Measurements from ENCODE around the gene CARS1. TPM values are rescaled to one million over a fixed set of nuclear protein-coding genes. Genes with fewer than 3 reads are reported as not detected.
A peak's percentile ranks its signal among the peaks of the same experiment; 100 is the strongest.

CARS1 gene
- polyA plus RNA-seq, 1 experiment = 175 TPM

DNA sequence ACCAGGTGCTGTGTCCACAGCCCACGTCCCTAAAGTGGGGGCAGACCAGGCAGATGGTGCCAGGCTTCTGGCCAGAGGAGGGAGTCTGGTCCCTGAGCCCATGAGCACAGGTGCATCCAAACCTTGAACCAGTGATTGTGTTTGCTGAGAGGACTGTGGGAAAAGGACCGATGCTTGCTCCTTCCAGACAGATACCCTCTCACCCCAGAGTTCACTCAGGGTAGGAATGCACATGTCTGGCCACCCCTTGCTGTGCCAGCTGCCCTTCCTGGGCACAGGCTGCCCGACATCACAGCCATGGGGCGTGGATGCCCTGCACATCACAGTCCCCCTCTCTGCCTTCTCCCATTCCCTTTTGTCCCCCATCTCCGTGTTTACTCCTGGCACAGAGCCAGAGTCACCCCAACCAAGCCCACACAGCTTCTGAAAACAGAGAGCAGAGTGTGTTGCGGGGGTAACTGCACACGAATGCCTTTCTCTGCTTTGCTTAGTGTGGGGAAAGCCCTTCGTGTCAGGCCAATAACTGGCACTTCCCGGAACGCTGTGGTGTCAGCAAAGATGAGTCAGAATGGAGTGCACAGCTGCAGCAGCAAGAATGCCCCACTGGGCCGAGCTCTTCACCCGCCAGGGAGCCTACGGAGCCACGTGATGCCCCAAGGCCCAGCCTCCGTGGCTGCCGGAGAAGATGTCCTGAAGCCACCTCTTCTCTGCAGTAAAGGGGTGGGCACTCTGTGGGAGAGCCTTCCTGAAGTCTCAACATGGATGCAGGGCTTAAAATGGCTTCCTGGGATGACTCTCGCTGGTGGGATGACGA lies 7.6 kb downstream of the CARS1 start:
- H3K4me3 ChIP-seq (ENCODE audit: low read depth, low read length) = no peak overlapping the region
- POLR2A ChIA-PET = interaction anchor here (1.0 kb wide), 1 partner anchor 120 kb away, joined by 3 read pairs; the partner anchor contains the start of gene PHLDA2
- CTCF ChIA-PET = interaction anchor here (0.8 to 5.9 kb wide), 5 partner anchors 12 to 518 kb away, joined by 3 to 54 read pairs (median 6); no protein-coding TSS in a partner anchor
- H3K27me3 ChIP-seq (ENCODE audit: control insufficient read depth, insufficient read depth, low read length) = no peaks in the 10 kb centered on the region
- peaks cover 31% of the 10 kb centered on the region for H3K36me3 ChIP-seq (ENCODE audit: control insufficient read depth, insufficient read depth, low read length)
- TF ChIP-seq, protein P1, sequence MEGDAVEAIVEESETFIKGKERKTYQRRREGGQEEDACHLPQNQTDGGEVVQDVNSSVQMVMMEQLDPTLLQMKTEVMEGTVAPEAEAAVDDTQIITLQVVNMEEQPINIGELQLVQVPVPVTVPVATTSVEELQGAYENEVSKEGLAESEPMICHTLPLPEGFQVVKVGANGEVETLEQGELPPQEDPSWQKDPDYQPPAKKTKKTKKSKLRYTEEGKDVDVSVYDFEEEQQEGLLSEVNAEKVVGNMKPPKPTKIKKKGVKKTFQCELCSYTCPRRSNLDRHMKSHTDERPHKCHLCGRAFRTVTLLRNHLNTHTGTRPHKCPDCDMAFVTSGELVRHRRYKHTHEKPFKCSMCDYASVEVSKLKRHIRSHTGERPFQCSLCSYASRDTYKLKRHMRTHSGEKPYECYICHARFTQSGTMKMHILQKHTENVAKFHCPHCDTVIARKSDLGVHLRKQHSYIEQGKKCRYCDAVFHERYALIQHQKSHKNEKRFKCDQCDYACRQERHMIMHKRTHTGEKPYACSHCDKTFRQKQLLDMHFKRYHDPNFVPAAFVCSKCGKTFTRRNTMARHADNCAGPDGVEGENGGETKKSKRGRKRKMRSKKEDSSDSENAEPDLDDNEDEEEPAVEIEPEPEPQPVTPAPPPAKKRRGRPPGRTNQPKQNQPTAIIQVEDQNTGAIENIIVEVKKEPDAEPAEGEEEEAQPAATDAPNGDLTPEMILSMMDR (IDR thresholded peaks at IDR 0.05; ENCODE audit: insufficient read depth, low read depth, low read length) = peak; percentile 45; the same call in 1 of the 2 replicates
- peak; percentile 78 for DNase-seq (ENCODE audit: low read depth)

DNA sequence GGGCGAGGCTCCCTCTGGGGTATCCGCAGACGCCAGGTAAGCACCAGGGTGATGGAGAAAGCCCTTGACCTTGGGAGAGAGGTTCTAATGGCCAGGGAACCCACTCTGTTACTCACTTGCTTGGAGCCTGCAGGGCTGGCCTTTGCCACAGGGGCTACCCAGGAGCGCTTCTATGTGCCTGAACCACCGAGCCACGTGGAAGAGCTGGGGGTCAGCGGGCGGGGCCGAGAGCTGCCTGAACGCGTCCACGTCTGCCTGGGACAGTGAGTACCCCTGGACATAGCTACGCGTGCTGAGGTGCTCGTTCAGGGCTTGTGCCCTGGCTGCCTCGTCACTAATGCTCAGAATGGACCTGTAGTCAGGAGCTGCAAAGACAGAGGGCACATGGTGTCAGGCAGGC lies 9.6 kb downstream of the CARS1 start:
- DNase-seq (ENCODE audit: low read depth) = no peak
- ChIA-PET CTCF (interaction anchor here (0.7 to 5.9 kb wide), 4 partner anchors 10 to 147 kb away, joined by 3 to 54 read pairs (median 28); no protein-coding TSS in a partner anchor), POLR2A (no interaction called here)
- peaks cover 27% of the 10 kb centered on the region for H3K36me3 ChIP-seq (ENCODE audit: control insufficient read depth, insufficient read depth, low read length)
- H3K4me3 ChIP-seq (ENCODE audit: low read depth, low read length) = no peak overlapping the region
- no peaks in the 10 kb centered on the region for H3K27me3 ChIP-seq (ENCODE audit: control insufficient read depth, insufficient read depth, low read length)
- TF ChIP-seq, protein P1 (IDR thresholded peaks at IDR 0.05; ENCODE audit: insufficient read depth, low read depth, low read length) = no peak

DNA sequence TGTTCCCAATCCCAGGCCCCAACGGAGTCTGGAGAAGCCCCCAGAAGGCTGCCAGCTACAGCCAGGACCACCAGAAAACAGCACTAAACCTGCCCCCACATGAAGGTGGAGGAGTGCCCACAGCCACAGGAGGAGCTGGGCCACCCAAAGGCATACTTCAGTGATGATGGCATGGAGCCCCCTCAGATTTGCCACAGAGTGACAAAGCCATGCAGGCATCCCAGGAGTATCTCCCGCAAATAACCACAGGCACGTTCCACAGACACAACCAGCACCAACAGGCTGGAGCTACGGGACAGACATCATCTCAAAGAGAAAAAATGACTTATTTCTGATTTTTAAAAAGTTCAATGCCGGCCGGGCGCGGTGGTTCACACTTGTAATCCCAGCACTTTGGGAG lies 10.6 kb downstream of the CARS1 start:
- TF ChIP-seq, protein P1 (IDR thresholded peaks at IDR 0.05; ENCODE audit: insufficient read depth, low read depth, low read length) = no peak
- Histone ChIP-seq H3K4me3 (ENCODE audit: low read depth, low read length) (no peak overlapping the region), H3K27me3 (ENCODE audit: control insufficient read depth, insufficient read depth, low read length) (no peaks in the 10 kb centered on the region), H3K36me3 (ENCODE audit: control insufficient read depth, insufficient read depth, low read length) (peaks cover 29% of the 10 kb centered on the region)
- POLR2A ChIA-PET = interaction anchor here (0.6 kb wide), 1 partner anchor 13 kb away, joined by 3 read pairs; no protein-coding TSS in a partner anchor
- CTCF ChIA-PET = interaction anchor here (0.5 to 5.9 kb wide), 6 partner anchors 9 to 177 kb away, joined by 3 to 54 read pairs (median 3); no protein-coding TSS in a partner anchor
- no peak for DNase-seq (ENCODE audit: low read depth)

DNA sequence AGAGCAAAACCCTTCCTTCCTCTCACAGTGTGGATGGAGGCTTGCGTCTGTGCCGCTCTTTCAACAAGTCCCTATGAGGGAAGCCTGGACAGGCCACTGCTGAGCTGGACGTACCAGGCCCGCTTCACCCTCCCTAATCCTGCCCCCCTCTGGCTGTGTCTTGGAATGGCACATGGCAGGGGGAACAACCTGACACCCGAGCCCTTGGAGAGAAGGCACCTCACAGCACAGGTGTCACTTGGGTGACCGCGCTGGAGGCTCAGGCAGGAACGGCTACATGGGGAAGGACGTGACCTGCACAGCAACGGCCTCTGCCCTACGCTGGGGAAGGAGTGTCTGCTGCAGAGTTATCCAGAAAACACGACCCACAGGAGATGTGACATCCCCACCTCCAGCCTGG lies 11.0 kb downstream of the CARS1 start:
- DNase-seq (ENCODE audit: low read depth) = no peak

DNA sequence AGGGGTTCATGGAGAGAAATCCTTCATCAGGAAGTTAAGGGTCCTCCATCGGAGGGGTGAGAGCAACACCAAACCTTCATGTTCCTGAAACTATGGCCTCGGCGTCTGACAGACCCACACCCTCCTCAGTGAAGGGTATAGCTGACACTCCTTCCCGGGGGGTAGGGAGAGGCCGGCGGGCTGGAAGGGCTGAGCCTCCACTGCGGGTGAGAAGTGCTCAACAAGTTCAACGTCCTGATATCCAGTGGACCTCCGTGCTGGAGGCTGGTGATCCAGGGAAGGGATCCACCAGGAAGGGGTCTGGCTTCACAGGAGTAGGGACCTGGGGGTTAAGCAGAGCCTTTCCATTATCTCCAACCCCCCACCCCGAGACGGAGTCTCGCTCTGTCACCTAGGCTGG lies 12.3 kb downstream of the CARS1 start:
- Histone ChIP-seq H3K4me3 (ENCODE audit: low read depth, low read length) (no peak overlapping the region), H3K27me3 (ENCODE audit: control insufficient read depth, insufficient read depth, low read length) (no peaks in the 10 kb centered on the region), H3K36me3 (ENCODE audit: control insufficient read depth, insufficient read depth, low read length) (peaks cover 34% of the 10 kb centered on the region)
- CTCF ChIA-PET = interaction anchor here (2.7 kb wide), 1 partner anchor 47 kb away, joined by 13 read pairs; no protein-coding TSS in a partner anchor
- TF ChIP-seq, protein P1 (IDR thresholded peaks at IDR 0.05; ENCODE audit: insufficient read depth, low read depth, low read length) = no peak
- POLR2A ChIA-PET = no interaction called here
- no peak for DNase-seq (ENCODE audit: low read depth)

More for the DNA sequence above, 11.0 kb downstream of the CARS1 start:
- ChIA-PET CTCF (interaction anchor here (0.8 to 5.9 kb wide), 5 partner anchors 9 to 178 kb away, joined by 3 to 54 read pairs (median 3); no protein-coding TSS in a partner anchor), POLR2A (no interaction called here)
- H3K36me3 ChIP-seq (ENCODE audit: control insufficient read depth, insufficient read depth, low read length) = peaks cover 32% of the 10 kb centered on the region
- TF ChIP-seq, protein P1 (IDR thresholded peaks at IDR 0.05; ENCODE audit: insufficient read depth, low read depth, low read length) = peak; percentile 35
- no peaks in the 10 kb centered on the region for H3K27me3 ChIP-seq (ENCODE audit: control insufficient read depth, insufficient read depth, low read length)
- H3K4me3 ChIP-seq (ENCODE audit: low read depth, low read length) = no peak overlapping the region

All from BJ (cell line).